Measurements from ENCODE around the gene CSF2. TPM values are rescaled to one million over a fixed set of nuclear protein-coding genes. Genes with fewer than 3 reads are reported as not detected.
"Not testable (repeated sequence)": the region's sequence is repeated elsewhere in the genome, so short reads cannot be mapped to it uniquely, and the experiment has no call there.

CSF2 gene
- total and polyA plus RNA-seq, 5 experiments from 2014 or later: not detected

DNA sequence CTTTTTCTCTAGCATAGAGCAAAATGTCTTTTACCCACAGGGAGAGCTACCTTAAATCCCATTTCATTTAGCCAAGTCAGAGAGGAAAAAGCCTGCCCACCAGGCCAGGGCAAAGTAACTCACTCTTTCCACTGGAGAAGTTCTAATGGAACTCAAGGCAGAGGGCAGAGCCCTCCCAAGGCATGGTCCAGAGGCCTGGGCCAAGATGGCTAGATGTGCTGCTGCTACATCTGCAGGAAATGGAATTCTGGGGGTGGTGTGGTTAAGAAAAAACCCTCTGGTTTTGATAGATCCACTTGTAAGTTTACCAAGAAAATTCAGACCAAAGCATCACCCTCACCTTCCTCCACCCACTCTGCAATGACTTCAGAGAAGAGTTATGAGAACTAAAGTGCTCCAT lies 37.3 kb downstream of the CSF2 start:
- POLR2A ChIA-PET: no interaction called here
- Mint-ChIP-seq H3K27ac (peak overlapping the region in 2 of 10 donors; percentile 12 to 47), H3K36me3 (peaks cover 0 to 3% (median 2%) of the 10 kb centered on the region in 3 donors), H3K27me3 (no peaks in the 10 kb centered on the region), H3K9me3 (peaks cover 0 to 8% (median 0%) of the 10 kb centered on the region in 9 donors), H3K4me3 (no peak overlapping the region), H3K4me1 (peaks cover 9 to 53% (median 21%) of the 10 kb centered on the region in 4 donors)
- no peak for ATAC-seq
- DNase-seq: no peak

DNA sequence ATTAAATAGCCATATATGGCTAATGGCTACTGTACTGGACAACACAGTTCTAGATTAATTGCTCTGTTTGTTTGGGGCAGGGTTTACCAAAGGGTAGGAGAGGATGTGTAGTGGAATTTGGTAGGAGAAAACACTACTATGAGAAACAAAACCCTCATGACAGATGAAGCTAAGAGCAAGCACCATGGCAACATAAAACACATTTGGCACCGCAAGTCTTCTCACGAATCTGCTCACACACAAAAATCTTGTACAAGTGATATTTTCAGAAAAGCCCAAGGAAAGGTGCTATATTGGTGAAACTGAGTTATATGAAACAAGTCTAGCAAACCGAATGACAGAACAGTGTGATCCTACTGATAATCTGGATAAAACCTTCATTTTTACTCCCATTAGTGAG lies 38.5 kb downstream of the CSF2 start:
- DNase-seq (no peak), ATAC-seq (no peak)
- Mint-ChIP-seq H3K36me3 (peaks cover 0 to 3% (median 2%) of the 10 kb centered on the region in 3 donors), H3K9me3 (peaks cover 0 to 8% (median 0%) of the 10 kb centered on the region in 9 donors), H3K27ac (peak overlapping the region in 2 of 10 donors; percentile 6 to 59), H3K4me3 (no peak overlapping the region), H3K4me1 (peaks cover 9 to 59% (median 23%) of the 10 kb centered on the region in 4 donors), H3K27me3 (no peaks in the 10 kb centered on the region)
- POLR2A ChIA-PET: no interaction called here

GRCh38 chr5:132114150-132115121 lies 40.8 kb downstream of the CSF2 start:
- no peak for DNase-seq
- peaks cover 0 to 5% (median 0%) of the 10 kb centered on the region in 9 donors for H3K9me3 Mint-ChIP-seq
- H3K27ac Mint-ChIP-seq: no peak overlapping the region
- POLR2A ChIA-PET: no interaction called here
- ATAC-seq: no peak
- H3K4me3 Mint-ChIP-seq: no peak overlapping the region
- peaks cover 9 to 58% (median 24%) of the 10 kb centered on the region in 4 donors for H3K4me1 Mint-ChIP-seq
- peaks cover 0 to 3% (median 0%) of the 10 kb centered on the region in 3 donors for H3K36me3 Mint-ChIP-seq
- no peaks in the 10 kb centered on the region for H3K27me3 Mint-ChIP-seq

- H3K4me1 Mint-ChIP-seq: peaks cover 9 to 50% (median 21%) of the 10 kb centered on the region in 4 donors
- DNase-seq: no peak
- H3K36me3 Mint-ChIP-seq: peaks cover 0 to 3% (median 0%) of the 10 kb centered on the region in 3 donors
- H3K9me3 Mint-ChIP-seq: peaks cover 0 to 5% (median 0%) of the 10 kb centered on the region in 9 donors
- no peak overlapping the region for H3K4me3 Mint-ChIP-seq
- POLR2A ChIA-PET: no interaction called here
- no peak overlapping the region for H3K27ac Mint-ChIP-seq
- no peak for ATAC-seq
- H3K27me3 Mint-ChIP-seq: no peaks in the 10 kb centered on the region
Observed at GRCh38 chr5:132115375-132115774, 41.8 kb downstream of the CSF2 start.

GRCh38 chr5:132116072-132116471 lies 42.5 kb downstream of the CSF2 start:
- Mint-ChIP-seq H3K27me3 (no peaks in the 10 kb centered on the region), H3K4me1 (peaks cover 6 to 49% (median 15%) of the 10 kb centered on the region in 4 donors), H3K9me3 (peaks cover 0 to 5% (median 0%) of the 10 kb centered on the region in 9 donors), H3K27ac (peak overlapping the region in 1 of 10 donors; percentile 35), H3K4me3 (no peak overlapping the region), H3K36me3 (peaks cover 0 to 3% (median 0%) of the 10 kb centered on the region in 3 donors)
- no peak for DNase-seq
- POLR2A ChIA-PET: no interaction called here
- no peak for ATAC-seq

DNA sequence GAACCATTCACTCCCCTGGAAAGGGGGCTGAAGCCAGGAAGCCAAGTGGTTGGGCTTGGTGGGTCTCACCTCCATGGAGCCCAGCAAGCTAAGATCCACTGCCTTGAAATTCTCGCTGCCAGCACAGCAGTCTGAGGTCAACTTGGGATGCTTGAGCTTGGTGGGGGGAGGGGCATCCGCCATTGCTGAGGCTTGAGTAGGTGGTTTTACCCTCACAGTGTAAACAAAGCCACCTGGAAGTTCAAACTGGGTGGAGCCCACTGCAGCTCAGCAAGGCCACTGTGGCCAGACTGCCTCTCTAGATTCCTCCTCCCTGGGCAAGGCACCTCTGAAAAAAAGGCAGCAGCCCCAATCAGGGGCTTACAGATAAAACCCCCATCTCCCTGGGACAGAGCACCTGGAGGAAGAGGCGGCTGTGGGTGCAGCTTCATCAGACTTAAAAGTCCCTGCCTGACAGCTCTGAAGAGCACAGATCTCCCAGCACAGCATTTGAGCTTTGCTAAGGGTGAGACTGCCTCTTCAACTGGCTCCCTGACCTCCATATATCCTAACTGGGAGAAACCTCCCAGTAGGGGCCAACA lies 43.4 kb downstream of the CSF2 start:
- H3K9me3 Mint-ChIP-seq, H3K36me3 Mint-ChIP-seq, ATAC-seq, POLR2A ChIA-PET, H3K27ac Mint-ChIP-seq, H3K27me3 Mint-ChIP-seq, H3K4me3 Mint-ChIP-seq, DNase-seq: not testable (repeated sequence)
- H3K4me1 Mint-ChIP-seq: peaks cover 4 to 42% (median 13%) of the 10 kb centered on the region in 4 donors

DNA sequence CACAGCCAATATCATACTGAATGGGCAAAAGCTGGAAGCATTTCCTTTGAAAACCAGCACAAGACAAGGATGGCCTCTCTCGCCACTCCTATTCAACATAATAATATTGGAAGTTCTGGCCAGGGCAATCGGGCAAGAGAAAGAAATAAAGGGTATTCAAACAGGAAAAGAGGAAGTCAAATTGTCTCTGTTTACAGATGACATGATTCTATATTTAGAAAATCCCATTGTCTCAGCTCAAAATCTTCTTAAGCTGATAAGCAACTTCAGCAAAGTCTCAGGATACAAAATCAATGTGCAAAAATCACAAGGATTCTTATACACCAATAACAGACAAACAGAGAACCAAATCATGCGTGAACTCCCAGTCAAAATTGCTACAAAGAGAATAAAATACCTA lies 47.1 kb downstream of the CSF2 start:
- ATAC-seq, POLR2A ChIA-PET, H3K4me3 Mint-ChIP-seq, DNase-seq, H3K27me3 Mint-ChIP-seq, H3K36me3 Mint-ChIP-seq: not testable (repeated sequence)
- Mint-ChIP-seq H3K9me3 (peaks cover 0 to 15% (median 0%) of the 10 kb centered on the region in 9 donors), H3K27ac (peak overlapping the region in 1 of 10 donors; percentile 4), H3K4me1 (peaks cover 0 to 18% (median 3%) of the 10 kb centered on the region in 4 donors)

DNA sequence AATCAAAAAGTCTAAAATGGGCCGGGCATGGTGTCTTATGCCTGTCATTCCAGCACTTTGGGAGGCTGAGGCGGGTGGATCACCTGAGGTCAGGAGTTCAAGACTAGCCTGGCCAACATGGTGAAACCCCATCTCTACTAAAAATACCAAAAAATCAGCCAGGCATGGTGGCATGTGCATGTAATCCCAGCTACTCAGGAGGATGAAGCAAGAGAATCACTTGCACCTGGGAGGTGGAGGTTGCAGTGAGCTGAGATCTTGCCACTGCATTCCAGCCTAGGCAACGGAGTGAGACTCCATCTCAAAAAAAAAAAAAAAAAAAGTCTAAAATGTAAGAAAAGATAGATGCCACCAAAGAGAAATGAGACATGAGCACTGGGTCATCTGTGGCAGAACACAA lies 49.4 kb downstream of the CSF2 start:
- H3K4me3 Mint-ChIP-seq, ATAC-seq, H3K27ac Mint-ChIP-seq, DNase-seq, H3K36me3 Mint-ChIP-seq, H3K27me3 Mint-ChIP-seq, POLR2A ChIA-PET, H3K4me1 Mint-ChIP-seq: not testable (repeated sequence)
- peaks cover 0 to 25% (median 7%) of the 10 kb centered on the region in 9 donors for H3K9me3 Mint-ChIP-seq

DNA sequence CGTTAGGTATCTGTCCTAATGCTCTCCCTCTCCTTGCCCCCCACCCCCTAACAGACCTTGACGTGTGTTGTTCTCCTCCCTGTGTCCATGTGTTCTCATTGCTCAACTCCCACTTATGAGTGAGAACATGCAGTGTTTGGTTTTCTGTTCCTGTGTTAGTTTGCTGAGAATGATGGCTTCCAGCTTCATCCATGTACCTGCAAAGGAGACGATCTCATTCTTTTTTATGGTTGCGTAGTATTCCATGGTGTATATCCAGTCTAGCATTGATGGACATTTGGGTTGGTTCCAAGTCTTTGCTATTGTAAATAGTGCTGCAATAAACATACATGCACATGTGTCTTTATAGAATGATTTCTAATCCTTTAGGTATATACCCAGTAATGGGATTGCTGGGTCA lies 50.0 kb downstream of the CSF2 start:
- H3K27ac Mint-ChIP-seq, H3K4me1 Mint-ChIP-seq, H3K4me3 Mint-ChIP-seq, ATAC-seq, H3K36me3 Mint-ChIP-seq, DNase-seq, POLR2A ChIA-PET: not testable (repeated sequence)
- Mint-ChIP-seq H3K27me3 (peaks cover 0 to 12% (median 0%) of the 10 kb centered on the region in 5 donors), H3K9me3 (peaks cover 0 to 31% (median 8%) of the 10 kb centered on the region in 9 donors)

Other genes starting within 250 kb of the CSF2 start
- gene MEIKIN, start 128.1 kb upstream of the CSF2 start, total RNA-seq: 1 to 10 TPM; 2.7 to 2.8 TPM
- not detected for gene MEIKIN, start 128.1 kb upstream of the CSF2 start, polyA plus RNA-seq
- gene ACSL6, start 62.1 kb upstream of the CSF2 start, total RNA-seq: 10 to 100 TPM; 40.0 to 41.8 TPM
- gene ACSL6, start 62.1 kb upstream of the CSF2 start, polyA plus RNA-seq: 10 to 100 TPM; 11.4 to 16.5 (median 14.0) TPM
- gene IL3, start 13.1 kb upstream of the CSF2 start, total RNA-seq: not detected
- gene IL3, start 13.1 kb upstream of the CSF2 start, polyA plus RNA-seq: not detected
- gene P4HA2, start 154.1 kb downstream of the CSF2 start, total RNA-seq: not detected
- 1 to 10 TPM in 1 of 3 donors, not detected in 2; 1.2 TPM for gene P4HA2, start 154.1 kb downstream of the CSF2 start, polyA plus RNA-seq
- not detected for gene PDLIM4, start 183.9 kb downstream of the CSF2 start, total RNA-seq
- gene PDLIM4, start 183.9 kb downstream of the CSF2 start, polyA plus RNA-seq: not detected
- not detected for gene SLC22A4, start 220.6 kb downstream of the CSF2 start, total RNA-seq
- gene SLC22A4, start 220.6 kb downstream of the CSF2 start, polyA plus RNA-seq: not detected

Data from naive thymus-derived CD8-positive, alpha-beta T cell (primary cell).